Heart right ventricle (tissue), 16 donors: ENCODE measurements around the gene PRR29. TPM values are rescaled to one million over a fixed set of nuclear protein-coding genes. Genes with fewer than 3 reads are reported as not detected.
A peak's percentile ranks its signal among the peaks of the same experiment; 100 is the strongest.
"Not testable (repeated sequence)": the region's sequence is repeated elsewhere in the genome, so short reads cannot be mapped to it uniquely, and the experiment has no call there.

Experiments used
- ATAC-seq, 8 donors: fragments of 200-7000 bp; cut with Tn5 transposase; one replicate each; pipeline ENCODE4 v1.9.1; 2020; ENCODE audit warnings: mild to moderate bottlenecking in 8 of 8, moderate library complexity in 8 of 8, moderate number of reproducible peaks in 1 of 8
- DNase-seq, 2 donors: peaks; one replicate each; pipeline ENCODE4 v3.0.0-alpha.2; 2020
- H3K27ac ChIP-seq, 10 donors: fragments of 200-600 bp; sonication (generic) in 2 of 10; one replicate each; pipeline versions ENCODE4 v1.5.0 to v1.8.0; 2020 to 2022; ENCODE audit warnings: mild to moderate bottlenecking in 3 of 10
- H3K27me3 ChIP-seq, 7 donors: fragments of 200-600 bp; one replicate each; pipeline ENCODE4 v1.8.0; 2021 to 2022; ENCODE audit warnings: mild to moderate bottlenecking in 2 of 7
- H3K36me3 ChIP-seq, 9 donors: fragments of 200-600 bp; sonication (generic) in 1 of 9; one replicate each; pipeline versions ENCODE4 v1.5.0 to v1.8.0; 2020 to 2022; ENCODE audit warnings: mild to moderate bottlenecking in 2 of 9
- H3K4me1 ChIP-seq, 9 donors: fragments of 200-600 bp; sonication (generic) in 1 of 9; one replicate each; pipeline versions ENCODE4 v1.5.0 to v1.8.0; 2020 to 2022; ENCODE audit warnings: mild to moderate bottlenecking in 4 of 9
- H3K4me3 ChIP-seq, 10 donors: fragments of 200-600 bp; sonication (generic) in 2 of 10; one replicate each; pipeline versions ENCODE4 v1.5.0 to v1.8.0; 2020 to 2022; ENCODE audit warnings: mild to moderate bottlenecking in 7 of 10, moderate library complexity in 2 of 10
- H3K9me3 ChIP-seq, 11 donors: fragments of 200-600 bp in 10 of 11; sonication (generic) in 2 of 11; one replicate each; pipeline versions ENCODE4 v1.5.0 to v1.8.0; 2013 to 2022; ENCODE audit warnings: mild to moderate bottlenecking in 2 of 11, control low read depth in 1 of 11, moderate library complexity in 1 of 11
- WGBS, 2 donors: extraction: QIAGEN DNeasy Blood & Tissue Kit; methylation state at CpG; one replicate each; pipeline ENCODE4 v1.1.7; 2013; ENCODE audit warnings: inconsistent platforms in 1 of 2; 5-methylcytosine and 5-hydroxymethylcytosine counted together
- intact Hi-C, 10 donors: fragments of 100-400 bp; cut with DNase I; formaldehyde crosslinking; loops; one replicate each; pipeline versions ENCODE4 v1.11.1 to v1.14.2; 2022
- polyA plus RNA-seq, 2 donors: library from polyadenylated mRNA; stranded (reverse); fragments of 200-250 nt; gene quantifications; one replicate each; pipeline ENCODE4 v1.2.3, GENCODE V29; 2013
- total RNA-seq, 10 donors: library from RNA; stranded (reverse); fragmentation: NEBNext Ultra II Directional in 3 of 10; extraction: Animal tissue kit (Norgen Biotek cat#: 25700) in 3 of 10; gene quantifications; one replicate each; pipeline versions ENCODE4 v1.2.1 to v1.2.4, GENCODE V29; 2021 to 2023
- TF ChIP-seq, protein P1 (sequence below), 9 donors: fragments of 200-600 bp; sonication (generic) in 2 of 9; IDR thresholded peaks; one replicate each; pipeline versions ENCODE4 v1.5.0 to v1.8.0; 2021 to 2022; ENCODE audit warnings: antibody characterized with exemption in 9 of 9, mild to moderate bottlenecking in 5 of 9, moderate library complexity in 1 of 9
- donor health status: Arrhythmogenic right ventricular cardiomyopathy.
- donor health status: ischemic (EF 13 %, LVEDD 7.1; RV severe dilation, severe dysfunction).
- donor health status: healthy with polysubstance abuse.
- donor health status: DM: no; HTN: yes; CAD: no.
- donor health status: DM: no; HTN: no; CAD: no.
- donor health status: ischemic (EF 25% LVEDD 6.9; RV normal size, moderate dysfunction).
- donor health status: ischemic (EF 25% LVEDD 5.7; RV mildly dilated, moderate dysfunction).
- donor health status: healthy.
- donor health status: DM: yes; HTN: yes; CAD: no.
- donor health status: Ischemic cardiomyopathy.
- donor health status: ischemic (EF 35%, LVEDD 5.7; RV mildly dilated, moderate dysfunction).
- donor health status: nonischemic (EF 11% LVEDD 7.7; RV severe dilation, severe dysfunction).
- donor health status: DM: yes; HTN: yes; CAD: no.
- donor health status: PGD.
- donor health status: ischemic (EF 29% LVEDD 5.4; RV normal size, mild dysfunction).
- donor health status: nonischemic (EF 23%, LVEDD 6.1; RV moderate dilation, normal function).

The PRR29 gene
- total and polyA plus RNA-seq, 12 donors: 0.21 to 0.66 (median 0.31) TPM; not detected in 4

- Histone ChIP-seq H3K4me1 (peaks cover 0 to 65% (median 28%) of the 10 kb centered on the region in 9 donors), H3K9me3 (no peaks in the 10 kb centered on the region), H3K36me3 (no peaks in the 10 kb centered on the region), H3K27ac (peak overlapping the region in 8 of 10 donors; percentile 39 to 97 (median 86)), H3K4me3 (peak overlapping the region in 8 of 10 donors; percentile 10 to 70 (median 58)), H3K27me3 (no peaks in the 10 kb centered on the region)
- TF ChIP-seq, protein P1, sequence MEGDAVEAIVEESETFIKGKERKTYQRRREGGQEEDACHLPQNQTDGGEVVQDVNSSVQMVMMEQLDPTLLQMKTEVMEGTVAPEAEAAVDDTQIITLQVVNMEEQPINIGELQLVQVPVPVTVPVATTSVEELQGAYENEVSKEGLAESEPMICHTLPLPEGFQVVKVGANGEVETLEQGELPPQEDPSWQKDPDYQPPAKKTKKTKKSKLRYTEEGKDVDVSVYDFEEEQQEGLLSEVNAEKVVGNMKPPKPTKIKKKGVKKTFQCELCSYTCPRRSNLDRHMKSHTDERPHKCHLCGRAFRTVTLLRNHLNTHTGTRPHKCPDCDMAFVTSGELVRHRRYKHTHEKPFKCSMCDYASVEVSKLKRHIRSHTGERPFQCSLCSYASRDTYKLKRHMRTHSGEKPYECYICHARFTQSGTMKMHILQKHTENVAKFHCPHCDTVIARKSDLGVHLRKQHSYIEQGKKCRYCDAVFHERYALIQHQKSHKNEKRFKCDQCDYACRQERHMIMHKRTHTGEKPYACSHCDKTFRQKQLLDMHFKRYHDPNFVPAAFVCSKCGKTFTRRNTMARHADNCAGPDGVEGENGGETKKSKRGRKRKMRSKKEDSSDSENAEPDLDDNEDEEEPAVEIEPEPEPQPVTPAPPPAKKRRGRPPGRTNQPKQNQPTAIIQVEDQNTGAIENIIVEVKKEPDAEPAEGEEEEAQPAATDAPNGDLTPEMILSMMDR (IDR thresholded peaks at IDR 0.05): peak in 6 of 9 donors; percentile 6 to 44 (median 23)
- 76 to 84% methylated on average over 2 of the region's 2 CpGs for WGBS, 2 donors
- DNase-seq: no peak
- intact Hi-C loops: loop anchor here in 1 of 10 donors (5.0 kb wide), 1 partner anchor 100 kb away; the partner anchor contains the start of gene GH1
- ATAC-seq: no peak
Observed at GRCh38 chr17:64017381-64017980, 19.3 kb downstream of the PRR29 start.

DNA sequence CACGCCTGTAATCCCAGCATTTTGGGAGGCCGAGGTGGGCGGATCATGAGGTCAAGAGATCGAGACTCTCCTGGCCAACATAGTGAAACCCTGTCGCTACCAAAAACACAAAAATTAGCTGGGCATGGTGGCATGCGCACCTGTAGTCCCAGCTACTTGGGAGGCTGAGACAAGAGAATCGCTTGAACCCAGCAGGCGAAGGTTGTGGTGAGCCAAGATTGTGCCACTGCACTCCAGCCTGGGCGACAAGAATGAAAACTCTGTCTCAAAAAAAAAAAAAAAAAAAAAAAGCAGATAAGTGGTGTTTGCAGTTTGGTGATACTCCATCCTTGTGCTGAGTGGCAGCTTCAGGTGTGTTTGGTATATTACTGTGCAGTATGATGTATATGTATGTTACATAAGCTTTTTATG, 21.4 kb downstream of the PRR29 start:
- DNase-seq, H3K36me3 ChIP-seq, H3K27me3 ChIP-seq, H3K9me3 ChIP-seq: not testable (repeated sequence)
- 75 to 81% methylated on average over 9 of the region's 9 CpGs for WGBS, 2 donors
- ATAC-seq: peak in 1 of 8 donors; percentile 5
- Histone ChIP-seq H3K4me1 (peaks cover 0 to 62% (median 27%) of the 10 kb centered on the region in 9 donors), H3K27ac (peak overlapping the region; percentile 75 to 97 (median 86)), H3K4me3 (peak overlapping the region; percentile 23 to 70 (median 58))
- intact Hi-C loops: loop anchor here in 1 of 10 donors (5.0 kb wide), 1 partner anchor 102 kb away; the partner anchor contains the start of gene GH1

DNA sequence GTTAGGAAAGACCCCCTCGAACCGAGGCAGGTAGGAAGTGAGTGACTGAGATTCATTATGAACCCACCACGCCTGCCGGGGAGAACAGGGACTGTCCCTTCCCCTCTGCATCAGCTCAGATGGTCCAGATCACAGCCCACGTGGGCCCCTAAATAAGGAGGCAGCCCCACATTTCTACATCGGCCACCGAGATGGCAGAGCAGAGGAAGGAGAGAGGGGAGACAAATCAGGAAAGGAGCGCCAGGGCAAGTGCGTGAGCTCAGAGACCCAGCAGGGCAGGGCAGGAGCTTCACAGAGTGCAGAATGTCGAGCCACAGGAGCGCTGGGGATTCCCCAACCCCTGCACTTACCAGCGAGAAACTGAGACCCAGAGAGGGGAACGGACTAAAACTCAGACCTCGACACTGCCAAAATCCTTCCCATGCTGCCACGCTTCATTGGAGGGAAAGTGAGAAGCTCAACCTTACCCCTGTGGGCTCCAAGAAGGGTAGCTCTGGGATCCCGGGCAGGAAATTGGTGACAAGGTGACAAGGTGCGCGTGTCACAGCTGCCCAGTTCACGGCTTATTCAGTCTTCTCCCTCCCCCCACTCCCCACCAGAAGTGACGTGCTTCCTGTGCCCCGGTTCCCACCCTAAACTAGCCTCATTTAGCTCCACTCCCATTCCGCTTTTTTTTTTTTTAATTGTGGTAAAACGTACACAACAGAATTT, 22.1 kb downstream of the PRR29 start, which contains the start of gene ICAM2:
TSS of gene ICAM2 (minus strand) at position 578 of the 711 bp plus-strand sequence. CDS start 13,942 bp downstream, outside the sequence.
- peak; percentile 63 to 85 for DNase-seq
- H3K36me3 ChIP-seq: no peaks in the 10 kb centered on the region

GRCh38 chr17:64022611-64023063, 24.5 kb downstream of the PRR29 start:
- TF ChIP-seq, protein P1 (IDR thresholded peaks at IDR 0.05): no peak
- ATAC-seq: no peak
- Histone ChIP-seq H3K9me3 (no peaks in the 10 kb centered on the region), H3K27ac (peak overlapping the region in 8 of 10 donors; percentile 28 to 97 (median 55)), H3K4me3 (no peak overlapping the region), H3K27me3 (no peaks in the 10 kb centered on the region), H3K36me3 (no peaks in the 10 kb centered on the region), H3K4me1 (peaks cover 4 to 49% (median 26%) of the 10 kb centered on the region in 9 donors)
- 82 to 89% methylated on average over 5 of the region's 5 CpGs for WGBS, 2 donors
- DNase-seq: no peak
- intact Hi-C loops: loop anchor here in 2 of 10 donors (10.0 kb wide), 2 partner anchors 108 to 262 kb away; partner anchors contain the start of genes CSHL1 (in 1 of the 2) and GH1 (in 1 of the 2)

More for the DNA sequence above, 22.1 kb downstream of the PRR29 start, which contains the start of gene ICAM2:
- TF ChIP-seq, protein P1 (IDR thresholded peaks at IDR 0.05): no peak
- ATAC-seq: peak; percentile 85 to 96 (median 93)
- Histone ChIP-seq H3K4me3 (peak within 1 kb of the TSS; percentile 23 to 70 (median 58)), H3K4me1 (peaks cover 0 to 62% (median 26%) of the 10 kb centered on the region in 9 donors), H3K27ac (peak within 1 kb of the TSS; percentile 75 to 97 (median 86)), H3K27me3 (no peaks in the 10 kb centered on the region), H3K9me3 (no peaks in the 10 kb centered on the region)
- 16 to 22% methylated on average over 23 of the region's 23 CpGs for WGBS, 2 donors
- intact Hi-C loops: loop anchor here in 3 of 10 donors (2.0 to 10.0 kb wide), 3 partner anchors 15 to 265 kb away; partner anchors contain the start of genes CSHL1 (in 1 of the 3) and GH1 (in 1 of the 3)
